ENCODE results near the gene FRMD4A. TPM values are rescaled to one million over a fixed set of nuclear protein-coding genes. Genes with fewer than 3 reads are reported as not detected.

Gene FRMD4A
- total RNA-seq, 4 donors from 2014 or later = 4.0 to 12.7 (median 5.6) TPM

- no peak for TF ChIP-seq EP300 (IDR thresholded peaks at IDR 0.05; ENCODE audit: low read depth)
- no peak for TF ChIP-seq CTCF (IDR thresholded peaks at IDR 0.05)
- TF ChIP-seq POLR2A (IDR thresholded peaks at IDR 0.05) = no peak
- TF ChIP-seq POLR2AphosphoS5 (IDR thresholded peaks at IDR 0.05) = no peak
- intact Hi-C loops (cut with DNase I; ENCODE audit: low total_unique reads) (no loop called here), in situ Hi-C loops (cut with MboI; ENCODE audit: low pct_ligation_motif_present in 1 of 4, low pct_unique_long_range_greater_than_20kb in 1 of 4, low sequenced_read_pairs in 3 of 4) (no loop called here)
- no peaks in the 10 kb centered on the region for H3K4me1 ChIP-seq
- no peaks in the 10 kb centered on the region for H3K9me3 ChIP-seq
- 80 to 94% methylated on average over 4 to 10 of the region's 10 CpGs for WGBS, 2 donors (ENCODE audit: low coverage in 1 of 2)
- H3K4me3 ChIP-seq = no peak overlapping the region
- no peaks in the 10 kb centered on the region for H3K27me3 ChIP-seq
- DNase-seq = no peak
- no peak overlapping the region for H3K27ac ChIP-seq
- H3K36me3 ChIP-seq = no peaks in the 10 kb centered on the region
These were observed 658.8 kb downstream of the FRMD4A start for GRCh38 chr10:13671904-13672303.

- H3K27ac ChIP-seq = no peak overlapping the region
- no peaks in the 10 kb centered on the region for H3K27me3 ChIP-seq
- no peaks in the 10 kb centered on the region for H3K9me3 ChIP-seq
- TF ChIP-seq POLR2A (IDR thresholded peaks at IDR 0.05) (no peak), CTCF (IDR thresholded peaks at IDR 0.05) (no peak), POLR2AphosphoS5 (IDR thresholded peaks at IDR 0.05) (no peak), EP300 (IDR thresholded peaks at IDR 0.05; ENCODE audit: low read depth) (no peak)
- H3K4me3 ChIP-seq = no peak overlapping the region
- no peak for DNase-seq
- intact Hi-C loops (cut with DNase I; ENCODE audit: low total_unique reads) = no loop called here
- 94 to 100% methylated on average over 2 to 10 of the region's 10 CpGs for WGBS, 2 donors (ENCODE audit: low coverage in 1 of 2)
- H3K4me1 ChIP-seq = no peaks in the 10 kb centered on the region
- H3K36me3 ChIP-seq = no peaks in the 10 kb centered on the region
- in situ Hi-C loops (cut with MboI; ENCODE audit: low pct_ligation_motif_present in 1 of 4, low pct_unique_long_range_greater_than_20kb in 1 of 4, low sequenced_read_pairs in 3 of 4) = no loop called here
These were observed 660.4 kb downstream of the FRMD4A start for GRCh38 chr10:13670311-13670710.

- intact Hi-C loops (cut with DNase I; ENCODE audit: low total_unique reads) = no loop called here
These were observed 660.8 kb downstream of the FRMD4A start for GRCh38 chr10:13669901-13670300.

GRCh38 chr10:13669182-13669855, 661.4 kb downstream of the FRMD4A start:
- Histone ChIP-seq H3K4me3 (no peak overlapping the region), H3K36me3 (no peaks in the 10 kb centered on the region), H3K9me3 (no peaks in the 10 kb centered on the region), H3K27me3 (no peaks in the 10 kb centered on the region), H3K27ac (no peak overlapping the region), H3K4me1 (no peaks in the 10 kb centered on the region)
- DNase-seq = no peak
- TF ChIP-seq EP300 (IDR thresholded peaks at IDR 0.05; ENCODE audit: low read depth) = no peak
- no peak for TF ChIP-seq POLR2AphosphoS5 (IDR thresholded peaks at IDR 0.05)
- TF ChIP-seq POLR2A (IDR thresholded peaks at IDR 0.05) = no peak
- no peak for TF ChIP-seq CTCF (IDR thresholded peaks at IDR 0.05)
- intact Hi-C loops (cut with DNase I; ENCODE audit: low total_unique reads) (no loop called here), in situ Hi-C loops (cut with MboI; ENCODE audit: low pct_ligation_motif_present in 1 of 4, low pct_unique_long_range_greater_than_20kb in 1 of 4, low sequenced_read_pairs in 3 of 4) (loop anchor here in 2 of 4 donors (5.0 to 10.0 kb wide), 2 partner anchors 105 to 108 kb away; no protein-coding TSS in a partner anchor)
- 72 to 83% methylated on average over 2 to 8 of the region's 8 CpGs for WGBS, 2 donors (ENCODE audit: low coverage in 1 of 2)

More at GRCh38 chr10:13669901-13670300, 660.8 kb downstream of the FRMD4A start:
- in situ Hi-C loops (cut with MboI; ENCODE audit: low pct_ligation_motif_present in 1 of 4, low pct_unique_long_range_greater_than_20kb in 1 of 4, low sequenced_read_pairs in 3 of 4) = loop anchor here in 2 of 4 donors (5.0 to 10.0 kb wide), 2 partner anchors 105 to 107 kb away; no protein-coding TSS in a partner anchor
- H3K36me3 ChIP-seq = no peaks in the 10 kb centered on the region
- WGBS, 2 donors (ENCODE audit: low coverage in 1 of 2) = 93 to 95% methylated on average over 4 to 12 of the region's 12 CpGs
- H3K27me3 ChIP-seq = no peaks in the 10 kb centered on the region
- no peaks in the 10 kb centered on the region for H3K9me3 ChIP-seq
- H3K27ac ChIP-seq = no peak overlapping the region
- no peaks in the 10 kb centered on the region for H3K4me1 ChIP-seq
- DNase-seq = no peak
- no peak overlapping the region for H3K4me3 ChIP-seq
- no peak for TF ChIP-seq POLR2AphosphoS5 (IDR thresholded peaks at IDR 0.05)
- TF ChIP-seq EP300 (IDR thresholded peaks at IDR 0.05; ENCODE audit: low read depth) = no peak
